OCI-LY1 (cell line): ENCODE measurements around the gene TOR2A.

ENCODE experiments used
- EZH2 ChIP-seq: fragments of 200-600 bp; sonication (generic), shearing (Covaris generic); IDR thresholded peaks from 2 replicates; pipeline ENCODE4 v1.8.0; 2017; ENCODE audit warnings: borderline replicate concordance, mixed run types, mild to moderate bottlenecking, antibody characterized with exemption, low read length, moderate library complexity, mixed read lengths
- TF ChIP-seq, protein P1 (sequence below): fragments of 200-600 bp; sonication (generic), shearing (Covaris generic); IDR thresholded peaks from 2 replicates; pipeline ENCODE4 v1.5.1; 2017; ENCODE audit warnings: mild to moderate bottlenecking, antibody characterized with exemption, low read length, moderate library complexity, mixed read lengths

DNA sequence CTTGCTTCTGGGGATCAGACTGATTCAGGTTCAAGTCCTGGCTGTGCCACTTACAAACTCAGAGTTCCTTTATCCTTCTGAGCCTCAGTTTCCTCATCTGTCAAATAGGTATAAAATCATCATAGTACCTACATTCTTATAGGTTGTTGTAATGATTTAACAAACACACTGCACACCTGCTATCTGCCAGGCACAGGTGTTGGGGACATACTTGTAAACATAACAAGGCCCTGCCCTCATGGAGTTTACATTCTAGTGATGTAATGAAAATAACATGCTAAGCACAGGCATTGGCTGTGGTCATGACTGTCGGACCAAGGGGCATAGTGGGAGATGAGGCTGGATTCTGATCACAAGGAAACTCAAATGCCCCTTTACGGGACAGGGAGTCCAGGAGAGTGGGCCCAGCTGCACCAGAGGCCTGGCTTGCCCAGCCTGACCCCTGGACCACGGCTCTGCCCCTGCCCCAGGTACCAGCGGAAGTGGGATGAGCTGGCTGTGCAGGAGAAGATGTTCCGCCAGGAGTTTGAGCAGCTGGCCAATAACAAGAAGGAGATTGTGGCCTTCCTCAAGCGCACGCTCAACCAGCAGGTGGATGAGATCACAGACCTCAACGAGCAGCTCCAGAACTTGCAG lies 26.0 kb downstream of the TOR2A start:
- TF ChIP-seq, protein P1, sequence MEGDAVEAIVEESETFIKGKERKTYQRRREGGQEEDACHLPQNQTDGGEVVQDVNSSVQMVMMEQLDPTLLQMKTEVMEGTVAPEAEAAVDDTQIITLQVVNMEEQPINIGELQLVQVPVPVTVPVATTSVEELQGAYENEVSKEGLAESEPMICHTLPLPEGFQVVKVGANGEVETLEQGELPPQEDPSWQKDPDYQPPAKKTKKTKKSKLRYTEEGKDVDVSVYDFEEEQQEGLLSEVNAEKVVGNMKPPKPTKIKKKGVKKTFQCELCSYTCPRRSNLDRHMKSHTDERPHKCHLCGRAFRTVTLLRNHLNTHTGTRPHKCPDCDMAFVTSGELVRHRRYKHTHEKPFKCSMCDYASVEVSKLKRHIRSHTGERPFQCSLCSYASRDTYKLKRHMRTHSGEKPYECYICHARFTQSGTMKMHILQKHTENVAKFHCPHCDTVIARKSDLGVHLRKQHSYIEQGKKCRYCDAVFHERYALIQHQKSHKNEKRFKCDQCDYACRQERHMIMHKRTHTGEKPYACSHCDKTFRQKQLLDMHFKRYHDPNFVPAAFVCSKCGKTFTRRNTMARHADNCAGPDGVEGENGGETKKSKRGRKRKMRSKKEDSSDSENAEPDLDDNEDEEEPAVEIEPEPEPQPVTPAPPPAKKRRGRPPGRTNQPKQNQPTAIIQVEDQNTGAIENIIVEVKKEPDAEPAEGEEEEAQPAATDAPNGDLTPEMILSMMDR = no peak
- TF ChIP-seq EZH2 = no peak
